ENCODE measurements around the gene MAP1A.
"Not testable (repeated sequence)": the region's sequence is repeated elsewhere in the genome, so short reads cannot be mapped to it uniquely, and the experiment has no call there.

The MAP1A gene

GRCh38 chr15:43531018-43531670 is 13.7 kb downstream of the MAP1A start:
- no peak for DNase-seq
- H4K20me1 ChIP-seq (ENCODE audit: insufficient read depth, low read length) = no peaks in the 10 kb centered on the region
- no peak overlapping the region for H3K9ac ChIP-seq (ENCODE audit: low read length)
- H3K27me3 ChIP-seq (replicated peaks; ENCODE audit: insufficient read depth, low read length) = no peaks in the 10 kb centered on the region
- H3K79me2 ChIP-seq (ENCODE audit: low read length) = no peaks in the 10 kb centered on the region
- H3K4me2 ChIP-seq (ENCODE audit: low read depth, low read length) = no peak overlapping the region
- no peak overlapping the region for H2AFZ ChIP-seq (ENCODE audit: low read length)
- H3F3A ChIP-seq (ENCODE audit: insufficient read depth, low read length) = no peaks in the 10 kb centered on the region
- H3K36me3 ChIP-seq (replicated peaks; ENCODE audit: insufficient read depth, low read length) = no peaks in the 10 kb centered on the region
- H3K9me3 ChIP-seq (replicated peaks; ENCODE audit: insufficient read depth, low read length) = no peaks in the 10 kb centered on the region
- no peaks in the 10 kb centered on the region for H3K4me1 ChIP-seq (ENCODE audit: low read length)
- H3K9me2 ChIP-seq (replicated peaks; ENCODE audit: insufficient read depth, low read length) = no peaks in the 10 kb centered on the region
- TF ChIP-seq EZH2phosphoT487 (IDR thresholded peaks at IDR 0.05; ENCODE audit: low read length) = no peak
- TF ChIP-seq EZH2 (optimal IDR thresholded peaks at IDR 0.05; ENCODE audit: low read depth, low read length) = no peak
- TF ChIP-seq, protein P1, sequence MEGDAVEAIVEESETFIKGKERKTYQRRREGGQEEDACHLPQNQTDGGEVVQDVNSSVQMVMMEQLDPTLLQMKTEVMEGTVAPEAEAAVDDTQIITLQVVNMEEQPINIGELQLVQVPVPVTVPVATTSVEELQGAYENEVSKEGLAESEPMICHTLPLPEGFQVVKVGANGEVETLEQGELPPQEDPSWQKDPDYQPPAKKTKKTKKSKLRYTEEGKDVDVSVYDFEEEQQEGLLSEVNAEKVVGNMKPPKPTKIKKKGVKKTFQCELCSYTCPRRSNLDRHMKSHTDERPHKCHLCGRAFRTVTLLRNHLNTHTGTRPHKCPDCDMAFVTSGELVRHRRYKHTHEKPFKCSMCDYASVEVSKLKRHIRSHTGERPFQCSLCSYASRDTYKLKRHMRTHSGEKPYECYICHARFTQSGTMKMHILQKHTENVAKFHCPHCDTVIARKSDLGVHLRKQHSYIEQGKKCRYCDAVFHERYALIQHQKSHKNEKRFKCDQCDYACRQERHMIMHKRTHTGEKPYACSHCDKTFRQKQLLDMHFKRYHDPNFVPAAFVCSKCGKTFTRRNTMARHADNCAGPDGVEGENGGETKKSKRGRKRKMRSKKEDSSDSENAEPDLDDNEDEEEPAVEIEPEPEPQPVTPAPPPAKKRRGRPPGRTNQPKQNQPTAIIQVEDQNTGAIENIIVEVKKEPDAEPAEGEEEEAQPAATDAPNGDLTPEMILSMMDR (IDR thresholded peaks at IDR 0.05; ENCODE audit: low read length) = no peak
- no peak overlapping the region for H3K4me3 ChIP-seq (ENCODE audit: low read length)
- no peak overlapping the region for H3K27ac ChIP-seq (ENCODE audit: low read length)

DNA sequence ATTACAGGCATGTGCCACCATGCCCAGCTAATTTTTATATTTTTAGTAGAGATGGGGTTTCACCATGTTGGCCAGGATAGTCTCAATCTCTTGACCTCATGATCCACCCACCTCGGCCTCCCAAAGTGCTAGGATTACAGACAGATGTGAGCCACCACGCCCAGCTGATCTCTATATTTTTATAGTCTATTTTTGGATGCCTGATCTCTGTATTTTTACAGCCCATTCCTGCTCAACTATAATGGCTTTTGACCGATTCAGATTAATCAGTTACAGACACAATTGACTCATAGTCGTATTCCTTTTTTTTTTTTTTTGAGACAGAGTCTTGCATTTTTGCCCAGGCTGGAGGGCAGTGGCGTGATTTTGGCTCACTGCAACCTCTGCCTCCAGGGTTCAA is 15.4 kb downstream of the MAP1A start:
- H2AFZ ChIP-seq (ENCODE audit: low read length); H3K79me2 ChIP-seq (ENCODE audit: low read length); H3K36me3 ChIP-seq (replicated peaks; ENCODE audit: insufficient read depth, low read length); H3F3A ChIP-seq (ENCODE audit: insufficient read depth, low read length); H4K20me1 ChIP-seq (ENCODE audit: insufficient read depth, low read length); H3K9me2 ChIP-seq (replicated peaks; ENCODE audit: insufficient read depth, low read length); H3K9me3 ChIP-seq (replicated peaks; ENCODE audit: insufficient read depth, low read length); H3K4me3 ChIP-seq (ENCODE audit: low read length); H3K4me2 ChIP-seq (ENCODE audit: low read depth, low read length); H3K27ac ChIP-seq (ENCODE audit: low read length); H3K9ac ChIP-seq (ENCODE audit: low read length); DNase-seq; H3K27me3 ChIP-seq (replicated peaks; ENCODE audit: insufficient read depth, low read length); H3K4me1 ChIP-seq (ENCODE audit: low read length): not testable (repeated sequence)

- H4K20me1 ChIP-seq (ENCODE audit: insufficient read depth, low read length) = no peaks in the 10 kb centered on the region
- no peaks in the 10 kb centered on the region for H3F3A ChIP-seq (ENCODE audit: insufficient read depth, low read length)
- no peak overlapping the region for H2AFZ ChIP-seq (ENCODE audit: low read length)
- no peak overlapping the region for H3K4me2 ChIP-seq (ENCODE audit: low read depth, low read length)
- no peaks in the 10 kb centered on the region for H3K9me3 ChIP-seq (replicated peaks; ENCODE audit: insufficient read depth, low read length)
- no peak for TF ChIP-seq EZH2phosphoT487 (IDR thresholded peaks at IDR 0.05; ENCODE audit: low read length)
- TF ChIP-seq EZH2 (optimal IDR thresholded peaks at IDR 0.05; ENCODE audit: low read depth, low read length) = no peak
- TF ChIP-seq, protein P1 (IDR thresholded peaks at IDR 0.05; ENCODE audit: low read length) = no peak
- no peak overlapping the region for H3K27ac ChIP-seq (ENCODE audit: low read length)
- no peaks in the 10 kb centered on the region for H3K79me2 ChIP-seq (ENCODE audit: low read length)
- DNase-seq = no peak
- H3K27me3 ChIP-seq (replicated peaks; ENCODE audit: insufficient read depth, low read length) = no peaks in the 10 kb centered on the region
- H3K4me1 ChIP-seq (ENCODE audit: low read length) = no peaks in the 10 kb centered on the region
- H3K36me3 ChIP-seq (replicated peaks; ENCODE audit: insufficient read depth, low read length) = no peaks in the 10 kb centered on the region
- H3K9me2 ChIP-seq (replicated peaks; ENCODE audit: insufficient read depth, low read length) = no peaks in the 10 kb centered on the region
- H3K4me3 ChIP-seq (ENCODE audit: low read length) = no peak overlapping the region
- H3K9ac ChIP-seq (ENCODE audit: low read length) = no peak overlapping the region
Measured at GRCh38 chr15:43534897-43535296, 17.5 kb downstream of the MAP1A start.

GRCh38 chr15:43538091-43538490 is 20.7 kb downstream of the MAP1A start:
- no peaks in the 10 kb centered on the region for H3K27me3 ChIP-seq (replicated peaks; ENCODE audit: insufficient read depth, low read length)
- no peaks in the 10 kb centered on the region for H3K9me2 ChIP-seq (replicated peaks; ENCODE audit: insufficient read depth, low read length)
- DNase-seq = no peak
- no peak for TF ChIP-seq EZH2 (optimal IDR thresholded peaks at IDR 0.05; ENCODE audit: low read depth, low read length)
- TF ChIP-seq EZH2phosphoT487 (IDR thresholded peaks at IDR 0.05; ENCODE audit: low read length) = no peak
- TF ChIP-seq, protein P1 (IDR thresholded peaks at IDR 0.05; ENCODE audit: low read length) = no peak
- no peaks in the 10 kb centered on the region for H3K36me3 ChIP-seq (replicated peaks; ENCODE audit: insufficient read depth, low read length)
- no peaks in the 10 kb centered on the region for H3K4me1 ChIP-seq (ENCODE audit: low read length)
- H2AFZ ChIP-seq (ENCODE audit: low read length) = no peak overlapping the region
- H3K4me3 ChIP-seq (ENCODE audit: low read length) = no peak overlapping the region
- H3K4me2 ChIP-seq (ENCODE audit: low read depth, low read length) = no peak overlapping the region
- no peak overlapping the region for H3K27ac ChIP-seq (ENCODE audit: low read length)
- no peaks in the 10 kb centered on the region for H3F3A ChIP-seq (ENCODE audit: insufficient read depth, low read length)
- no peaks in the 10 kb centered on the region for H4K20me1 ChIP-seq (ENCODE audit: insufficient read depth, low read length)
- H3K9me3 ChIP-seq (replicated peaks; ENCODE audit: insufficient read depth, low read length) = no peaks in the 10 kb centered on the region
- H3K9ac ChIP-seq (ENCODE audit: low read length) = no peak overlapping the region
- no peaks in the 10 kb centered on the region for H3K79me2 ChIP-seq (ENCODE audit: low read length)
